ENCODE results near the gene MEGF6. TPM values are rescaled to one million over a fixed set of nuclear protein-coding genes. Genes with fewer than 3 reads are reported as not detected.

MEGF6 gene
- total and polyA plus RNA-seq, 8 donors = 40.6 to 108 (median 51.5) TPM

- Histone ChIP-seq H3K9me3 (peaks cover 0 to 2% of the 10 kb centered on the region in 2 donors), H3K27ac (no peak overlapping the region), H3K4me3 (no peak overlapping the region), H3K36me3 (peaks cover 0 to 8% of the 10 kb centered on the region in 2 donors), H3K4me1 (peaks cover 0 to 11% of the 10 kb centered on the region in 2 donors), H3K27me3 (no peaks in the 10 kb centered on the region)
- intact Hi-C loops (cut with DNase I) = no loop called here
- TF ChIP-seq CTCF (IDR thresholded peaks at IDR 0.05) = no peak
- DNase-seq = no peak
- no peak for ATAC-seq
Observed at GRCh38 chr1:3488432-3488831, 122.9 kb downstream of the MEGF6 start.

- intact Hi-C loops (cut with DNase I) = no loop called here
- Histone ChIP-seq H3K4me3 (no peak overlapping the region), H3K27ac (no peak overlapping the region), H3K27me3 (peaks cover 0 to 16% of the 10 kb centered on the region in 2 donors), H3K36me3 (peaks cover 0 to 8% of the 10 kb centered on the region in 2 donors), H3K4me1 (no peaks in the 10 kb centered on the region), H3K9me3 (peaks cover 0 to 2% of the 10 kb centered on the region in 2 donors)
- no peak for TF ChIP-seq CTCF (IDR thresholded peaks at IDR 0.05)
- ATAC-seq = no peak
- no peak for DNase-seq
Observed at GRCh38 chr1:3485016-3485415, 126.3 kb downstream of the MEGF6 start.

- DNase-seq = peak in 1 of 4 donors; percentile 30
- ATAC-seq = peak; percentile 54
- Histone ChIP-seq H3K9me3 (peaks cover 0 to 2% of the 10 kb centered on the region in 2 donors), H3K4me3 (no peak overlapping the region), H3K4me1 (no peaks in the 10 kb centered on the region), H3K36me3 (no peaks in the 10 kb centered on the region), H3K27me3 (peaks cover 0 to 16% of the 10 kb centered on the region in 2 donors), H3K27ac (no peak overlapping the region)
- peak; percentile 70 to 85 for TF ChIP-seq CTCF (IDR thresholded peaks at IDR 0.05)
- intact Hi-C loops (cut with DNase I) = no loop called here
Observed at GRCh38 chr1:3483801-3484444, 127.4 kb downstream of the MEGF6 start.

GRCh38 chr1:3483380-3483779 is 127.9 kb downstream of the MEGF6 start:
- Histone ChIP-seq H3K36me3 (no peaks in the 10 kb centered on the region), H3K9me3 (peaks cover 0 to under 1% of the 10 kb centered on the region in 2 donors), H3K27ac (no peak overlapping the region), H3K4me3 (no peak overlapping the region), H3K27me3 (peaks cover 0 to 19% of the 10 kb centered on the region in 2 donors), H3K4me1 (no peaks in the 10 kb centered on the region)
- intact Hi-C loops (cut with DNase I) = no loop called here
- no peak for ATAC-seq
- DNase-seq = no peak
- TF ChIP-seq CTCF (IDR thresholded peaks at IDR 0.05) = no peak

- no peaks in the 10 kb centered on the region for H3K36me3 ChIP-seq
- no peak for DNase-seq
- no peaks in the 10 kb centered on the region for H3K4me1 ChIP-seq
- no peak overlapping the region for H3K4me3 ChIP-seq
- H3K9me3 ChIP-seq = no peaks in the 10 kb centered on the region
- intact Hi-C loops (cut with DNase I) = no loop called here
- peaks cover 0 to 21% of the 10 kb centered on the region in 2 donors for H3K27me3 ChIP-seq
- peak in 1 of 2 donors; percentile 29 for TF ChIP-seq CTCF (IDR thresholded peaks at IDR 0.05)
- no peak overlapping the region for H3K27ac ChIP-seq
- ATAC-seq = peak; percentile 43
Observed at GRCh38 chr1:3482378-3482849, 128.9 kb downstream of the MEGF6 start.

Data from left lung (tissue), 10 donors.